ENCODE measurements around the gene NBAS. TPM values are rescaled to one million over a fixed set of nuclear protein-coding genes. Genes with fewer than 3 reads are reported as not detected.

NBAS gene
- total and polyA plus RNA-seq, 2 of the 13 experiments (the other 11 are each of a cell fraction or from before 2014, with no cell fraction given) = 33.6 to 58.7 TPM

GRCh38 chr2:15588329-15588919 is 27.3 kb upstream of the NBAS start (continued):
- no peak for TF ChIP-seq ZBTB33 (CRISPR knock-in tag; IDR thresholded peaks at IDR 0.05)
- TF ChIP-seq ZBTB21 (CRISPR knock-in tag; IDR thresholded peaks at IDR 0.05) = no peak
- 0 out of 2 replicates have a peak, but pooled peaks have one; percentile 26 for TF ChIP-seq NCOA2 (CRISPR knock-in tag; IDR thresholded peaks at IDR 0.05)
- TF ChIP-seq, protein P1, sequence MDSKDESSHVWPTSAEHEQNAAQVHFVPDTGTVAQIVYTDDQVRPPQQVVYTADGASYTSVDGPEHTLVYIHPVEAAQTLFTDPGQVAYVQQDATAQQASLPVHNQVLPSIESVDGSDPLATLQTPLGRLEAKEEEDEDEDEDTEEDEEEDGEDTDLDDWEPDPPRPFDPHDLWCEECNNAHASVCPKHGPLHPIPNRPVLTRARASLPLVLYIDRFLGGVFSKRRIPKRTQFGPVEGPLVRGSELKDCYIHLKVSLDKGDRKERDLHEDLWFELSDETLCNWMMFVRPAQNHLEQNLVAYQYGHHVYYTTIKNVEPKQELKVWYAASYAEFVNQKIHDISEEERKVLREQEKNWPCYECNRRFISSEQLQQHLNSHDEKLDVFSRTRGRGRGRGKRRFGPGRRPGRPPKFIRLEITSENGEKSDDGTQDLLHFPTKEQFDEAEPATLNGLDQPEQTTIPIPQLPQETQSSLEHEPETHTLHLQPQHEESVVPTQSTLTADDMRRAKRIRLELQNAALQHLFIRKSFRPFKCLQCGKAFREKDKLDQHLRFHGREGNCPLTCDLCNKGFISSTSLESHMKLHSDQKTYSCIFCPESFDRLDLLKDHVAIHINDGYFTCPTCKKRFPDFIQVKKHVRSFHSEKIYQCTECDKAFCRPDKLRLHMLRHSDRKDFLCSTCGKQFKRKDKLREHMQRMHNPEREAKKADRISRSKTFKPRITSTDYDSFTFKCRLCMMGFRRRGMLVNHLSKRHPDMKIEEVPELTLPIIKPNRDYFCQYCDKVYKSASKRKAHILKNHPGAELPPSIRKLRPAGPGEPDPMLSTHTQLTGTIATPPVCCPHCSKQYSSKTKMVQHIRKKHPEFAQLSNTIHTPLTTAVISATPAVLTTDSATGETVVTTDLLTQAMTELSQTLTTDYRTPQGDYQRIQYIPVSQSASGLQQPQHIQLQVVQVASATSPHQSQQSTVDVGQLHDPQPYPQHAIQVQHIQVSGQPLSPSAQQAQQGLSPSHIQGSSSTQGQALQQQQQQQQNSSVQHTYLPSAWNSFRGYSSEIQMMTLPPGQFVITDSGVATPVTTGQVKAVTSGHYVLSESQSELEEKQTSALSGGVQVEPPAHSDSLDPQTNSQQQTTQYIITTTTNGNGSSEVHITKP (CRISPR knock-in tag; IDR thresholded peaks at IDR 0.05; ENCODE audit: low read depth) = no peak
- TF ChIP-seq, protein P2, sequence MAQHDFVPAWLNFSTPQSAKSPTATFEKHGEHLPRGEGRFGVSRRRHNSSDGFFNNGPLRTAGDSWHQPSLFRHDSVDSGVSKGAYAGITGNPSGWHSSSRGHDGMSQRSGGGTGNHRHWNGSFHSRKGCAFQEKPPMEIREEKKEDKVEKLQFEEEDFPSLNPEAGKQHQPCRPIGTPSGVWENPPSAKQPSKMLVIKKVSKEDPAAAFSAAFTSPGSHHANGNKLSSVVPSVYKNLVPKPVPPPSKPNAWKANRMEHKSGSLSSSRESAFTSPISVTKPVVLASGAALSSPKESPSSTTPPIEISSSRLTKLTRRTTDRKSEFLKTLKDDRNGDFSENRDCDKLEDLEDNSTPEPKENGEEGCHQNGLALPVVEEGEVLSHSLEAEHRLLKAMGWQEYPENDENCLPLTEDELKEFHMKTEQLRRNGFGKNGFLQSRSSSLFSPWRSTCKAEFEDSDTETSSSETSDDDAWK (CRISPR knock-in tag; IDR thresholded peaks at IDR 0.05) = no peak
- TF ChIP-seq, protein P3, sequence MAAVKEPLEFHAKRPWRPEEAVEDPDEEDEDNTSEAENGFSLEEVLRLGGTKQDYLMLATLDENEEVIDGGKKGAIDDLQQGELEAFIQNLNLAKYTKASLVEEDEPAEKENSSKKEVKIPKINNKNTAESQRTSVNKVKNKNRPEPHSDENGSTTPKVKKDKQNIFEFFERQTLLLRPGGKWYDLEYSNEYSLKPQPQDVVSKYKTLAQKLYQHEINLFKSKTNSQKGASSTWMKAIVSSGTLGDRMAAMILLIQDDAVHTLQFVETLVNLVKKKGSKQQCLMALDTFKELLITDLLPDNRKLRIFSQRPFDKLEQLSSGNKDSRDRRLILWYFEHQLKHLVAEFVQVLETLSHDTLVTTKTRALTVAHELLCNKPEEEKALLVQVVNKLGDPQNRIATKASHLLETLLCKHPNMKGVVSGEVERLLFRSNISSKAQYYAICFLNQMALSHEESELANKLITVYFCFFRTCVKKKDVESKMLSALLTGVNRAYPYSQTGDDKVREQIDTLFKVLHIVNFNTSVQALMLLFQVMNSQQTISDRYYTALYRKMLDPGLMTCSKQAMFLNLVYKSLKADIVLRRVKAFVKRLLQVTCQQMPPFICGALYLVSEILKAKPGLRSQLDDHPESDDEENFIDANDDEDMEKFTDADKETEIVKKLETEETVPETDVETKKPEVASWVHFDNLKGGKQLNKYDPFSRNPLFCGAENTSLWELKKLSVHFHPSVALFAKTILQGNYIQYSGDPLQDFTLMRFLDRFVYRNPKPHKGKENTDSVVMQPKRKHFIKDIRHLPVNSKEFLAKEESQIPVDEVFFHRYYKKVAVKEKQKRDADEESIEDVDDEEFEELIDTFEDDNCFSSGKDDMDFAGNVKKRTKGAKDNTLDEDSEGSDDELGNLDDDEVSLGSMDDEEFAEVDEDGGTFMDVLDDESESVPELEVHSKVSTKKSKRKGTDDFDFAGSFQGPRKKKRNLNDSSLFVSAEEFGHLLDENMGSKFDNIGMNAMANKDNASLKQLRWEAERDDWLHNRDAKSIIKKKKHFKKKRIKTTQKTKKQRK (IDR thresholded peaks at IDR 0.05; ENCODE audit: low read length) = no peak
- no peak for TF ChIP-seq KDM1A (CRISPR knock-in tag; IDR thresholded peaks at IDR 0.05)
- TF ChIP-seq TOPORS (CRISPR knock-in tag; IDR thresholded peaks at IDR 0.05) = no peak
- TF ChIP-seq ISL2 (CRISPR knock-in tag; IDR thresholded peaks at IDR 0.05) = no peak
- no peak for TF ChIP-seq ZNF143 (CRISPR knock-in tag; IDR thresholded peaks at IDR 0.05)
- TF ChIP-seq YEATS2 (CRISPR knock-in tag; IDR thresholded peaks at IDR 0.05; ENCODE audit: borderline replicate concordance) = peak; percentile 40; the same call in 1 of the 2 replicates
- TF ChIP-seq ZNF629 (CRISPR knock-in tag; conservative IDR thresholded peaks at IDR 0.05) = no peak
- no peak for TF ChIP-seq SALL1 (CRISPR knock-in tag; IDR thresholded peaks at IDR 0.05)
- no peak for TF ChIP-seq TAF1 (CRISPR knock-in tag; IDR thresholded peaks at IDR 0.05)
- TF ChIP-seq, protein P4, sequence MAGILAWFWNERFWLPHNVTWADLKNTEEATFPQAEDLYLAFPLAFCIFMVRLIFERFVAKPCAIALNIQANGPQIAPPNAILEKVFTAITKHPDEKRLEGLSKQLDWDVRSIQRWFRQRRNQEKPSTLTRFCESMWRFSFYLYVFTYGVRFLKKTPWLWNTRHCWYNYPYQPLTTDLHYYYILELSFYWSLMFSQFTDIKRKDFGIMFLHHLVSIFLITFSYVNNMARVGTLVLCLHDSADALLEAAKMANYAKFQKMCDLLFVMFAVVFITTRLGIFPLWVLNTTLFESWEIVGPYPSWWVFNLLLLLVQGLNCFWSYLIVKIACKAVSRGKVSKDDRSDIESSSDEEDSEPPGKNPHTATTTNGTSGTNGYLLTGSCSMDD (CRISPR knock-in tag; IDR thresholded peaks at IDR 0.05) = no peak
- peak; percentile 13; the same call in 1 of the 2 replicates for TF ChIP-seq RXRB (CRISPR knock-in tag; IDR thresholded peaks at IDR 0.05; ENCODE audit: borderline replicate concordance)

Data from HepG2 (cell line).